Activated T-cell treated with anti-CD3 and anti-CD28 coated beads for 4 hours (primary cell): ENCODE measurements around the gene AVPR2.

Source experiments
- DNase-seq: peaks from one replicate; pipeline ENCODE4 v3.0.0-alpha.2; 2020

The AVPR2 gene

GRCh38 chrX:153886915-153887314, 17.6 kb upstream of the AVPR2 start:
- no peak for DNase-seq

DNA sequence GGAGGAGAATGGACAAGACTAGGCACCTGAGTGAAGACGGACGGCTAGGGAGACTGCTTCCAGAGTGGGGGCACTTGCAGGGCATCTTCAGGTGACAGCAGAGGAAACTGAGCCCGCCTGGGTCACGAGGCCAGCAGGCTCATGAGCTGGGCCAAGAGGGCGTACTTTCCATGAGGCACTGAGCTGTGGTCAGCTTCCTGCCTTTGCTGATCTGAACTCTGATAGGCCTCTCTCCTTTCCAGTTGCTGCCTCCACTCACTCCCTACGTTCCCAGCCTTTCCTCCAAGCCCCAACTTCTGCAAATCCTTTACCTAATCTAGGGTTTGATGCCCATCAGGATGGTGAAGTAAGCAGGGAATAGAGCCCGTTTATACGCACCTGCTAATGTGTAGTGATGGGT, 17.1 kb upstream of the AVPR2 start:
- DNase-seq: no peak

- no peak for DNase-seq
Measured at GRCh38 chrX:153888344-153888743, 16.1 kb upstream of the AVPR2 start.

- no peak for DNase-seq
Measured at GRCh38 chrX:153889123-153889522, 15.3 kb upstream of the AVPR2 start.

DNA sequence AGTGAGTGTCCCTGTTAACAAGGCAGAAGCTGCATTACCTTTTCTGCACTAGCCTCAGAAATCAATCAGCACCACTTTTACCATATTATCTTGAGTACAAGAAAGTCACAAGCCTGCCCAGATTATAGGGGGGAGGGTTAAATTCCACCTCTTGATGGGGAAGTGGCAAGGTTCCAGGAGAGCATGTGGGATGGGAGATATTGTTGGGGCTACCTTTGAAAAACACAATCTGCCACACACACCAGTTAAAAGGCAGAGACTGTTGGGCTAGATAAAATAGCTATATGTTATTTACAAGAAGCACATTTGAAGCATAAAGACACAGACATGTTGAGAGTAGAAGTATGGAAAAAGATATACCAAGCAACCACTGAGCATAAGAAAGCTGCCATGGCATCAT, 6.6 kb upstream of the AVPR2 start:
- DNase-seq: no peak

DNA sequence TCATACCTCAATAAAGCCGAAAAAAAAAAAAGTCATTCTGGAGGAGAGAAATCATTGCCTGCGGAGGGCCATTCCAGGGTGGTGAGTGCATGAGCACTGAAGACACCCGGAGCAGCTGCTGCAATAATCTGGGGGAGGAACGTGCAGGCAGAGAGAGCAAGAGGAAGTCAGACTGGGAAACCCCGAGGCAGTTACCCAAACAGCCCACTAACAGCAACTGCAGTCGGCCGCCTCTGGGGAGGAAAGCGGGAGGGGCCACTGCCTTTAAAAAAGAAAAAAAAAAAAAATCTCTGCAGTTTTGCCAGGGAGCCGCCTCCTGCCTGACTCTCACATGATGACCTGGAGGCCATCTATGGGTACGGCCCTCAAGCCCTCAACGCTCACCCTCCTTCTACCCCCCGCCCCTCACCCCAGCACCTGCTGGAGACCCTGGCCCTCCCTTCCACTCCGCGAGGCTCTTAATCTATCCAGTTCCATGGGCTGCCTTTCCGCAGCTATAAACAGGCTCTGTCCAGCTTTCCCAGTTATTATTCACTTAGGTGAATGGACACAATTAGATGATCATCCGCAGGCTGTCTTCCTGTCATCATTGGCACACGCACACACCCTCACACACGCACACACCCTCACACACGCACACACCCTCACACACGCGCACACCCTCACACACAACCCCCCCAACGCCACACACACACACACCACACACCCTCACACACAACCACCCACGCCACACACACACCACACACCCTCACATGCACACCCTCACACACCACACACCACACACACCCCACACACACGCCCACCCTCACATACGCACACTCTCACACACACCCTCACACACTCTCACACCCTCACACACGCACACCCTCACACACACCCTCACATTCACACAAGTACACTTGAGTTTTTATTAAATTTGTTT, 3.4 kb upstream of the AVPR2 start:
- peak; percentile 29 for DNase-seq

GRCh38 chrX:153901753-153902140, 2.7 kb upstream of the AVPR2 start:
- DNase-seq: no peak

DNA sequence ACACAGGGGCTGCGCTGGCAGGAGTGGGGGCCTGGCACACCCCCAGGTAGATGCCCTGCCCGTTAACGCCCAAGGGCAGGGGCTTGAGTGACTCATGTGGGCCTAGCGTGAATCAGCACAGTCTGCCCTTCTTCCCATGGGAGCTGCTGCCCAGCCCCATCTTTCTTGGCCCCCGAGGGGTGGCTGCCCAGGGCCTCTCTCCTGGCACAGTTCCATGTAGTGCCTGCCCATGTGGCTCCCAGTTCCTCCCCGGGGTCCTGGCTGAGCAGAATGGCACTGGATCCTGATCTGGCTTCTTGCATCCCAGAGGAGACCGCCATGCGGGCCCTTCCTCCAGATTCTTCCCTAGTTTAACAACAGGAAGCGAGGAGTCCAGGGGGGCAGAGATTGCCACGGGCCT, 2.1 kb upstream of the AVPR2 start:
- DNase-seq: no peak

- DNase-seq: no peak
Measured at GRCh38 chrX:153903238-153903980, 1.1 kb upstream of the AVPR2 start.

- DNase-seq: no peak
Measured at GRCh38 chrX:153905481-153906095, 1.1 kb downstream of the AVPR2 start.

GRCh38 chrX:153906126-153906917, 1.8 kb downstream of the AVPR2 start:
- DNase-seq: no peak

- DNase-seq: no peak
Measured at GRCh38 chrX:153907456-153907855, 3.0 kb downstream of the AVPR2 start.

DNA sequence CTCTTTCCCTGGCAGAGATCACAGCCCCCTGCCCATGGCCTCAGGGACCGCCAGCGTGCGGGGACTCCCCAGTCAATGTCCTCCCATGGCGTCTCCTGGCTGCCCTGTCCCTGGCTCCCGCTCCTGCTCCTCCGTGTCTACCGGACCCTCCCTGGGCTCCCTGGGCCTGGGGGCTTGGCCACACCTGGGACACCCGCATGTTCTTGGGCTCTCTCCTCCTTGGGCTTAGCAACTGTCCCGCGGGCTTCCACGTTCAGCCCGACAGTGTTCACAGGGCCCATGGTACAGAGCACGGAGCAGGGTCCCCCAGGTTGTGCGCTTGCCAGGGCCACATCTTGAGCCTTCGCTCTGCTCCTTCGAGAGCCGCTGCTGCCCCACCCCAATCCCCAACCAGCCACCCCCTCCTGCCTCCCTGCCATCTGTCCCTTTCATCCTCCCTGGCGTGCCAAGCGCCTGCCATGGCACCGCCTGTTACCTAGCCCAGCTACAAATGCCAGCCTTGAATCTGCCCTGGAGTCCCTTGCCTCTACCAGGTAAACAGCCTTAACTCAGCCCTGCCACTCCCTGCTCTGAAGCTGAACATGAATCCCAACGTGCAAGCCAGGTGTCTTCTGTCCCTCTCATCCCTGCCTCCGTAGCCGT, 3.9 kb downstream of the AVPR2 start:
- DNase-seq: no peak

- DNase-seq: no peak
Measured at GRCh38 chrX:153909024-153909979, 4.8 kb downstream of the AVPR2 start.

DNA sequence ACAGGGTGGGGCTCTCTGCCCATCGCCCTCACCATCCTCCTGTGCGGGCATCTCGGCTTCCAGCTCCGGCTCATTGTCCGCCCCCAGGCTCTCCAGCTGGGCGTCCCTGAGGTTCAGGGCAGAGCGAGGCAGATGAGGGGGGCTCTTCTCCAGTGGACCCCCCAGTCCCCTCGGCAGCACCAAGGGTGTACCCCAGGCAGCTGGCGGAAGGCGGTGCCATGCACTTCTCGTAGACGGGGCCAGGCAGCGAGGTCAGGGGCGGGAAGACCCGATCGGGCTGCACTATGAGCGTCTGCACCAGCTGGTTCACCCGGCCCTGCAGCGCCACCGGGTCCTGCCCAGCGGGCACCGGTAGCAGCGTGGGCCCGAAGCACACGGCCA, 5.5 kb downstream of the AVPR2 start:
- no peak for DNase-seq

GRCh38 chrX:153910446-153910845, 6.0 kb downstream of the AVPR2 start:
- DNase-seq: no peak

DNA sequence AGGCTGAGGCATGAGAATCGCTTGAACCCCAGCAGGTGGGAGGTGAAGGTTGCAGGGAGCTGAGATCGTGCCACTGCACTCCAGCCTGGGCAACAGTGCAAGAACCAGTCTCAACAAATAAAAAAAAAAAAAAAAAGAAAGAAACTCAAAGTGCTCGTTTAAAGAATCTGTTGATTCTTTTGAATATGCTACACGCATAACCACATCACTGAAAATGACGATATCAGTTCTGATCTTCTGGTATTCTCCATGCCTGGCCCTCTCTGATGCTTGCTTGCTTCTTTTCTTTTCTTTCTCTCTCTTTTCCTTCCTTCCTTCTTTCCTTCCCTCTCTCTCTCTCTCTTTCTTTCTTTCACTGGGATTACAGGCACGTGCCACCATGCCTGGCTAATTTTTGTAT, 7.3 kb downstream of the AVPR2 start:
- no peak for DNase-seq

DNA sequence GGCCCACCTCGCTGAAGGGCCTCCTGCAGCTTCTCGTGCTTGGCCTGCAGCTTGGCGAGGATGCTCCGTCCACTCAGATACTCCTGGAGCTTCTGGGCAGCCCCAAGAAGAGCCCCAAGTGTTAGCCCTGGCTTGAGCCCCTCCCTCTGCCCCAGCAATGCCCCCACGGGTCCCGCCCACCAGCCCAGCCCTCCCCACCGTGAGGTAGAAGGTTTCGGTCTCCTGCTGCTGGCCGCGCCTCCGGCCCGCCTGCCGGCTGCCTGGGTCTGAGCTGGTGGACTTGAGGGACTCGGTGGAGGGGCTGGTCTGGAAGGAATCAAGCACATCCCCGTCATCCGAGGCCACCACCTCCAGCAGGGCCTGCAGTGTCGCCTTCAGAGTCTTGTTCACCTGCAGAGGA, 8.7 kb downstream of the AVPR2 start:
- no peak for DNase-seq

GRCh38 chrX:153913701-153914100, 9.2 kb downstream of the AVPR2 start:
- DNase-seq: no peak

DNA sequence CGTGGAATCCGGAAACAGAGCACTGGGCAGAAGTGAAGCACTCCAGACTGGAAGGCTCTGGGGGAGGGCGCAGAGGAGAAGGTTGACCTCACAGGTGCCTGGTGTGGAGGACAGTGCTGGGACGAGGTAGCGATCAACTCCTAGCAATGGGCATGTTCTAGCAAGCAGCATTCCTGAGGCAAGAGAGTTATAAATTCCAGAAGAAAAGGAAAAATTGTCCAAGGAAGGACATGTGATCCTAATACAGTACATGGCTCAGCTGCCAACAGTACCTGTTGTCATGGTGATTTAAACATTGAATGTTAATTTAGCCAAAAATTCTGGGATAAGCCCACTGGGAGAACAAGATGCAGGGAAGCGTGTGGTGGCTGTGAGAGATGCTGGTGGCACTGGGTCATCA, 13.4 kb downstream of the AVPR2 start:
- DNase-seq: no peak

- no peak for DNase-seq
Measured at GRCh38 chrX:153919281-153919680, 14.8 kb downstream of the AVPR2 start.
